RWPE1 (cell line): ENCODE measurements around the gene KRTAP25-1.

Source experiments
- CTCF ChIA-PET: fragments of 350-600 bp; sonication (Branson Sonifier 250); formaldehyde crosslinking; extraction: SDS; loops from one replicate; lab custom pipeline; 2021; lab: Yijun Ruan, JAX
- POLR2A ChIA-PET: fragments of 400-600 bp; formaldehyde crosslinking; extraction: SDS; loops from one replicate; lab custom pipeline; 2020; ENCODE audit warnings: antibody characterized with exemption; ENCODE audit not compliant: low non-redundant PET; lab: Yijun Ruan, JAX
- DNase-seq: peaks from one replicate; pipeline ENCODE4 v3.0.0; 2012; ENCODE audit warnings: low spot score
- H3K27ac ChIP-seq: fragments of 450-650 bp; 2 replicates; pipeline ENCODE4 v1.5.1; 2017
- CTCF ChIP-seq: fragments of 450-650 bp; conservative IDR thresholded peaks from 2 replicates; pipeline ENCODE4 v1.5.1; 2017; ENCODE audit warnings: low read depth, mild to moderate bottlenecking

Gene KRTAP25-1

GRCh38 chr21:30305136-30305535 is 15.8 kb upstream of the KRTAP25-1 start:
- DNase-seq = no peak
- no peak for TF ChIP-seq CTCF
- ChIA-PET POLR2A (no interaction called here), CTCF (no interaction called here)
- no peak overlapping the region for H3K27ac ChIP-seq

GRCh38 chr21:30282850-30283249 is 6.5 kb downstream of the KRTAP25-1 start, which contains the start of gene KRTAP24-1:
TSS of gene KRTAP24-1 (minus strand) at chr21:30282950. CDS start at chr21:30282932, 18 bp downstream.
- DNase-seq = no peak
- ChIA-PET POLR2A (no interaction called here), CTCF (interaction anchor here (0.6 kb wide), 1 partner anchor 75 kb away, joined by 3 read pairs; no protein-coding TSS in a partner anchor)
- no peak within 1 kb of the TSS for H3K27ac ChIP-seq
- no peak for TF ChIP-seq CTCF

DNA sequence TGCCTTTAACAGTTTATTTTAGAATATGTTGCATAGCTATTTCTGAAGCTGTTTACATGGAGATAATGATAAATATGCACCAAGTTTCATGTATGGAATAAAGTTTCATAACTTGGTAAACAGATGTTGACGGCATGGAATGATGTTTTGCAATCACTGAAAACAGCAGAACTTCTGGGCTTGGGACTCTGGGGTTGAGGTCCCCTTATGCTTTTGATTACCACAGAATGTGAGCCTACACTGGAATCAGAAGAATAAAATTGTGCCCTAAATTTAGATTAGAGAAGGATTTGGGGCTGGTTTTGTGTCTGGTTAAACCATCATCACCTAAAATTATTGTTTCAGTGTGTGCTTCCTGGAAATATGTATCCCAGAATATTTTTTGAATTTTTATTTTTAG is 17.7 kb downstream of the KRTAP25-1 start:
- POLR2A ChIA-PET = no interaction called here
- CTCF ChIA-PET = interaction anchor here (0.7 kb wide), 1 partner anchor 16 kb away, joined by 3 read pairs; no protein-coding TSS in a partner anchor
- TF ChIP-seq CTCF = no peak
- H3K27ac ChIP-seq = no peak overlapping the region
- DNase-seq = no peak

GRCh38 chr21:30271156-30271555 is 18.2 kb downstream of the KRTAP25-1 start:
- no peak overlapping the region for H3K27ac ChIP-seq
- DNase-seq = no peak
- CTCF ChIA-PET = no interaction called here
- TF ChIP-seq CTCF = no peak
- POLR2A ChIA-PET = no interaction called here

- ChIA-PET POLR2A (no interaction called here), CTCF (interaction anchor here (0.8 kb wide), 1 partner anchor 140 kb away, joined by 3 read pairs; no protein-coding TSS in a partner anchor)
- TF ChIP-seq CTCF = no peak
- H3K27ac ChIP-seq = no peak overlapping the region
- DNase-seq = no peak
Measured at GRCh38 chr21:30269803-30270530, 19.3 kb downstream of the KRTAP25-1 start.

- no peak for TF ChIP-seq CTCF
- no peak overlapping the region for H3K27ac ChIP-seq
- ChIA-PET CTCF (no interaction called here), POLR2A (no interaction called here)
- no peak for DNase-seq
Measured at GRCh38 chr21:30268608-30269197, 20.6 kb downstream of the KRTAP25-1 start.
